Activated CD8-positive, alpha-beta memory T cell treated with anti-CD3 and anti-CD28 coated beads for 1 hour (primary cell): ENCODE results near the gene FLII.

Experiments
- DNase-seq, 2 donors: peaks; one replicate each; pipeline ENCODE4 v3.0.0-alpha.2; 2020; ENCODE audit warnings: low read depth in 1 of 2; ENCODE audit errors: extremely low read depth in 1 of 2

The FLII gene

GRCh38 chr17:18245038-18245776 lies 13.3 kb downstream of the FLII start:
- DNase-seq = no peak

GRCh38 chr17:18241229-18241871 lies 17.2 kb downstream of the FLII start:
- no peak for DNase-seq

GRCh38 chr17:18240449-18240848 lies 18.1 kb downstream of the FLII start:
- no peak for DNase-seq

DNA sequence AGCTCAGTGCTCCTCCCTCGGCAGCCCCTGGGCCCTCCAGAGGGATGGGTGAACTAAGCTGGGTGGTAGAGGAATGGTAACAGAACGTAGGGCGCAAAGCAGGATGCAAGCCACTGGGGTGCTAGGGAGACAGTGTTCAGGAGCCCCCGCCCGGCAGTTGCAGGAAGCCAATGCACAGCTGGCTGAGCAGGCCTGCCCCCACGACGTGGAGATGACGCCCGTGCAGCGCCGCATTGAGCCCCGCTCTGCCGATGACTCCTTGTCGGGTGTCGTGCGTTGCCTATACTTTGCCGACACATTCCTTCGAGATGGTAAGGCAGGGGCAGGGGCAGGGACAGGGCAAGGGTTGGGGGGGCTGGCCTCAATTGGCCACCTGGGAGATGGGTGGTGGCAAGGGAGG lies 20.2 kb downstream of the FLII start:
- DNase-seq = no peak

DNA sequence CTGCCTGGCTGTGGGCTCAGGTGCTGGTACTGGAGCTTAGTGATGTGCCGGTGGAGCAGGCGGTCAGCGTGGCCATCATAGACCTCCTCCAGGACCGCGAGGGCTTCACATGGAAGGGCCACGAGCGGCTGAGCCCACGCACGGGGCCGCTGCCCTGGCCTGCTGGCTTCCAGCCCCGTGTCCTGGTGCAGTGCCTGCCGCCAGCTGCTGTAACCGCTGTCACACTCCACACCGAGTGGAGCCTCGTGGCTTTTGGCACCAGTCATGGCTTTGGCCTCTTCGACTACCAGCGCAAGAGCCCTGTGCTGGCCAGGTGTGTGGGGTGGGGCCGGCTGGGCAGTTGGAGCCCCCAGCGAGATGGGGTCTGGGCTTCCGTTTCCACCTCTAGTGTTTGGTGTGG lies 21.1 kb downstream of the FLII start:
- DNase-seq = no peak

GRCh38 chr17:18236494-18236893 lies 22.0 kb downstream of the FLII start:
- DNase-seq = no peak

- no peak for DNase-seq
Measured at GRCh38 chr17:18235743-18236256, 22.7 kb downstream of the FLII start.

DNA sequence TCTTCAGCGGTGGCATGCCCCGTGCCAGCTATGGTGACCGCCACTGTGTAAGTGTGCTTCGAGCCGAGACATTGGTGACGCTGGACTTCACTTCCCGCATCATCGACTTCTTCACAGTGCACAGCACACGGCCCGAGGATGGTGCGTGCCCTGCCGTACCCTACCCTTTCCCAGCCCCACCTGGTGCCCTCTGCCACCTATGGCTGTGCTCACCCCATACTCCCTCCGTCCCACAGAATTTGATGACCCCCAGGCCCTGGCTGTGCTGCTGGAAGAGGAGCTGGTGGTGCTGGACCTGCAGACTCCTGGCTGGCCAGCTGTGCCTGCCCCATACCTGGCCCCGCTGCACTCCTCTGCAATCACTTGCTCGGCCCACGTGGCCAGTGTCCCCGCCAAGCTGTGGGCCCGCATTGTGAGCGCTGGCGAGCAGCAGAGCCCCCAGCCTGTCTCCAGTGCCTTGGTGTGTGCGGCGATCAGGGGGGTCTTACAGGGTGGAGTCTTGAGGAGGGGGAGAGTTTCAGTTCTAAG lies 23.6 kb downstream of the FLII start:
- no peak for DNase-seq

GRCh38 chr17:18233803-18234518 lies 24.6 kb downstream of the FLII start:
- DNase-seq = no peak

DNA sequence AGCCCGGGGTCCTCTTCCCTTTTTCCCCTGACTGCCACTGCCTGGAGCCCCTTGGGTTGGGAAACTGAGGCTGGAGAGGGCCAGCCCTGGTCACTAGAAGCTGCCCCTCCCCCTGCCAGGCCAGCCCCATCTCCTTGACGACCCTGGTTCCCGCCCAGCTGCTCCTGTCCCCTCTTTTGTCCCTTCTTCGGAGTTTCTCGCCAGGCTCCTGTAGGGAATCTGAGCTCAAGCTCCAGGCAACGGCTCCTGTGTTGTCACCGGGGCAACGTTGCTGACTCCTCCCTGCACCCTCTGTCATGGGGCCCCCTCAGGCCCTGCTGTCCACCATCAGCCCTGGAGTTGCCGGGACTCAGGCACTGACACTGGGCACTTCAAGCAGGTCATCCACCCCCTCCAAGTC lies 27.4 kb downstream of the FLII start:
- DNase-seq = no peak

- no peak for DNase-seq
Measured at GRCh38 chr17:18230288-18231141, 28.0 kb downstream of the FLII start.

DNA sequence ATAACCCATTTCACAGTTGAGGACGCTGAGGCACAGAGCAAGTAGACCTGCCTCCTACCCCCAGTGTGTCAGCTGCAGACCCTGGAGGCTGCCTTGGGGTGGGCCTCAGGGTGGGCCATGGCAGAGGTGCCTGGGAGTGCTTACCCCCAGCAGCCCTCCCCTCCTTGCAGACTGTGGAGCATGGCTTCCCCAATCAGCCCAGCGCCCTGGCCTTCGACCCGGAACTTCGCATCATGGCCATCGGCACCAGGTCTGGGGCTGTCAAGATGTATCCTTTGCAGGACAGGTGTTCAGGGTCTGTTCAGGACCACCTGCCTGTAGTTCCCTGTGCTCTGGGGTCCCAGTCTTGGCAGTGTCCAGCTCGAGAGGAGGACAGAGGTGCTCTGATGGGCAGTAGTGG lies 28.8 kb downstream of the FLII start:
- no peak for DNase-seq

DNA sequence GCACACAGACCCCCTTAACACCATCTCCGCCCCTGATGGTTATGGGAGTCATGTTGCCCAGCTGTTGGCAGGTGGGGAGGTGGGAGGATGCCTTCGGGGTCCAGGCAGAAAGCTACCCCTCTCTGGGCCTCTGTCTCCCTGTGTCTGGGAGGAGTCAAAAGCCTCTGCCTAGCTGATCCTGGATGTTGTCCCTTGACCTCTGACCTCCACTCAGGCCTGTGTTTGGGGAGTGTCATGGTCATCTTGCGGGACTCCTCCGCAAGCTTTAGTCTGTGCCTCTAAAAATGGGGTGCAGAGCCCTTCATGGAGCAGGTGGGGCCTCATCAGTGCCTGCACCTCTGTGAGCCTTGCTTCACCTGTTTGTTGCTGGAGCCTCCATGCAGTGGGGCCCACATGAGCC lies 29.3 kb downstream of the FLII start:
- DNase-seq = no peak

- DNase-seq = no peak
Measured at GRCh38 chr17:18228176-18228682, 30.3 kb downstream of the FLII start.

GRCh38 chr17:18227635-18228034 lies 30.9 kb downstream of the FLII start:
- no peak for DNase-seq

DNA sequence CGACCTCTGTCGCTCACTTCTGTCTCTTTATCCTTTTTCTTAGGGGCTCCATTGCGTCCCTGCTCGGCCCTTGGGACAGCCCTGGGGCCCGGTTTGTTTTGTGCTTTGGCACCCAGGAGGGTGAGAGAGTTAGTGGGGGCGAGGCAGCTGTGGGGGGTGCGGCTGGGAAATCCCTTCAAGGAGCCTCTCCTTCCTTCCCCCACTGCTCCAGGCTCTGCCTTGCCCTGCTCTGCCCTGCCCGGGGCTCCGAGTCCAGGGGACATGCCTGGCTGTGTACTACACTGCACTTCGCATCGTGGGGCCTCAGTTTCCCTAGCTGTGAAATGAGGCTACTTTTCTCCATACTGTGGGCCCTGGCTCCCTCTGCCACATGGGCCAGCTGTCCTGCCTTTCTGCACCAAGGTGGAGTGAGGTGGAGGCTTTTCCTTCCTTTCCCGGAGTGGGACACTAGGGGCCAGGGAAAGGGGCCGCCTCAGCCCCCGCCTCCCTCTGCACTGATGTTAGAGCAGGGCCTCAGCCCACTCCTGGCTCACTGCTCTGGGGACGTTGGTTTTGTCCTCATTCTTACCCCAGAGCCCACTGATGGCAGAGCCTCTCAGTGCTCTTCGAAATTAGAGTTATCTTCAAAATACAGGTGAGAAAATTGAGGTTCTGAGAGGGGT lies 32.1 kb downstream of the FLII start:
- no peak for DNase-seq

GRCh38 chr17:18225642-18226283 lies 32.8 kb downstream of the FLII start:
- DNase-seq = no peak

DNA sequence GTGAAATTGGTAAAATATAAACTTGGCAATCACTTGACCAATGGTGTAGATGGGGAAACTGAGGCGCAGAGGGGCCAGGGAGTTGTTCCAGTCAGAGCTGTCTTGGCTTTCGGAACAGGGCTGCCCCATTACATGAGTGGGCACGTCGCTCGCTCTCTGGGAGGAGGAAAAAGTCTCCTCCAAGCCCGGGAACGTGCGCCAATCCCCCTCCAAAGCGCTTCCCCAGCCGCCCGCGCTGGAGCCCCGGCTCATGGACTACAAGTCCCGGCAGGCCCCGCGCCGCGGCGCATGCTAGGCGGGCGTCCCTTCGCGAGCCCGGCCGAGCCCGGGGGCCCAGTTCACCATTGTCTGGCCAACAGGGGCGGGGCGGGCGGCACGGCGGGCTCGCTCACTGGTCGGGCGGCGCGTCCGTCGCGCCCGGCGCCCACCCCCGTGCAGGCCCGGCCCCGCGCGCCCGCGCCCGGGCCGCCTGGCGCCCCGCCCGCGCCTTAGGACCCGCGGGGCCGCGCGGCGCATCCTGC lies 33.4 kb downstream of the FLII start, which contains the start of gene LLGL1:
TSS of gene LLGL1 (plus strand) at position 515 of the 521 bp plus-strand sequence. CDS start 48 bp downstream, outside the sequence.
- peak; percentile 81 to 96 for DNase-seq
